ENCODE measurements around the gene PHACTR3. TPM values are rescaled to one million over a fixed set of nuclear protein-coding genes. Genes with fewer than 3 reads are reported as not detected.

The PHACTR3 gene
- total RNA-seq, 1 experiment from 2014 or later: 30.6 TPM

- no peak for ATAC-seq
- Histone ChIP-seq H3K9me2 (replicated peaks; ENCODE audit: low read length) (no peaks in the 10 kb centered on the region), H3K9me3 (ENCODE audit: low read length) (no peaks in the 10 kb centered on the region), H3K36me3 (ENCODE audit: low read depth, low read length) (no peaks in the 10 kb centered on the region), H3K27ac (ENCODE audit: low read length) (no peak overlapping the region), H3K79me2 (ENCODE audit: low read length) (no peaks in the 10 kb centered on the region), H3K4me2 (ENCODE audit: low read length) (no peak overlapping the region), H3K4me1 (ENCODE audit: insufficient read depth, low read length) (no peaks in the 10 kb centered on the region), H3K27me3 (ENCODE audit: low read length) (peaks cover 81% of the 10 kb centered on the region), H3F3A (ENCODE audit: low read length, unreplicated experiment) (no peaks in the 10 kb centered on the region), H3K9ac (ENCODE audit: low read length) (no peak overlapping the region), H3K4me3 (ENCODE audit: low read length) (no peak overlapping the region), H4K20me1 (ENCODE audit: low read length) (no peaks in the 10 kb centered on the region), H2AFZ (ENCODE audit: low read length) (no peak overlapping the region)
- ChIA-PET POLR2A (ENCODE audit: unreplicated experiment) (no interaction called here), CTCF (no interaction called here)
- BruUV-seq (replicated peaks): no TSS peak
- intact Hi-C loops (cut with micrococcal nuclease): no loop called here
- TF ChIP-seq CTCF (conservative IDR thresholded peaks at IDR 0.05; ENCODE audit: low read depth, low read length) (no peak), EZH2 (IDR thresholded peaks at IDR 0.05; ENCODE audit: low read length, unreplicated experiment) (no peak), EZH2phosphoT487 (IDR thresholded peaks at IDR 0.05; ENCODE audit: borderline replicate concordance, low read length) (no peak)
- no peak for DNase-seq
Observed at GRCh38 chr20:59731376-59731775, 127.0 kb downstream of the PHACTR3 start.

- no peaks in the 10 kb centered on the region for H3K36me3 ChIP-seq (ENCODE audit: low read depth, low read length)
- ChIA-PET CTCF (no interaction called here), POLR2A (ENCODE audit: unreplicated experiment) (no interaction called here)
- no peak overlapping the region for H3K9ac ChIP-seq (ENCODE audit: low read length)
- no peaks in the 10 kb centered on the region for H4K20me1 ChIP-seq (ENCODE audit: low read length)
- H3K9me3 ChIP-seq (ENCODE audit: low read length): no peaks in the 10 kb centered on the region
- TF ChIP-seq CTCF (conservative IDR thresholded peaks at IDR 0.05; ENCODE audit: low read depth, low read length) (no peak), EZH2phosphoT487 (IDR thresholded peaks at IDR 0.05; ENCODE audit: borderline replicate concordance, low read length) (no peak), EZH2 (IDR thresholded peaks at IDR 0.05; ENCODE audit: low read length, unreplicated experiment) (no peak)
- H3F3A ChIP-seq (ENCODE audit: low read length, unreplicated experiment): no peaks in the 10 kb centered on the region
- BruUV-seq (replicated peaks): no TSS peak
- DNase-seq (no peak), ATAC-seq (no peak)
- H3K27me3 ChIP-seq (ENCODE audit: low read length): peaks cover 81% of the 10 kb centered on the region
- intact Hi-C loops (cut with micrococcal nuclease): no loop called here
- no peaks in the 10 kb centered on the region for H3K9me2 ChIP-seq (replicated peaks; ENCODE audit: low read length)
- H3K79me2 ChIP-seq (ENCODE audit: low read length): no peaks in the 10 kb centered on the region
- H3K4me3 ChIP-seq (ENCODE audit: low read length): no peak overlapping the region
- no peak overlapping the region for H2AFZ ChIP-seq (ENCODE audit: low read length)
- no peak overlapping the region for H3K27ac ChIP-seq (ENCODE audit: low read length)
- H3K4me2 ChIP-seq (ENCODE audit: low read length): no peak overlapping the region
- H3K4me1 ChIP-seq (ENCODE audit: insufficient read depth, low read length): no peaks in the 10 kb centered on the region
Observed at GRCh38 chr20:59733351-59733750, 129.0 kb downstream of the PHACTR3 start.

- BruUV-seq (replicated peaks): no TSS peak
- no peak overlapping the region for H3K4me2 ChIP-seq (ENCODE audit: low read length)
- H3K4me3 ChIP-seq (ENCODE audit: low read length): no peak overlapping the region
- no peak for DNase-seq
- TF ChIP-seq EZH2 (IDR thresholded peaks at IDR 0.05; ENCODE audit: low read length, unreplicated experiment) (no peak), EZH2phosphoT487 (IDR thresholded peaks at IDR 0.05; ENCODE audit: borderline replicate concordance, low read length) (no peak), CTCF (conservative IDR thresholded peaks at IDR 0.05; ENCODE audit: low read depth, low read length) (no peak)
- no peaks in the 10 kb centered on the region for H3K36me3 ChIP-seq (ENCODE audit: low read depth, low read length)
- no peak overlapping the region for H3K27ac ChIP-seq (ENCODE audit: low read length)
- ChIA-PET CTCF (no interaction called here), POLR2A (ENCODE audit: unreplicated experiment) (no interaction called here)
- H3K27me3 ChIP-seq (ENCODE audit: low read length): peaks cover 86% of the 10 kb centered on the region
- no peaks in the 10 kb centered on the region for H3K4me1 ChIP-seq (ENCODE audit: insufficient read depth, low read length)
- no peak for ATAC-seq
- H3F3A ChIP-seq (ENCODE audit: low read length, unreplicated experiment): no peaks in the 10 kb centered on the region
- H2AFZ ChIP-seq (ENCODE audit: low read length): no peak overlapping the region
- no peak overlapping the region for H3K9ac ChIP-seq (ENCODE audit: low read length)
- H3K9me2 ChIP-seq (replicated peaks; ENCODE audit: low read length): no peaks in the 10 kb centered on the region
- intact Hi-C loops (cut with micrococcal nuclease): no loop called here
- H4K20me1 ChIP-seq (ENCODE audit: low read length): no peaks in the 10 kb centered on the region
- no peaks in the 10 kb centered on the region for H3K79me2 ChIP-seq (ENCODE audit: low read length)
- no peaks in the 10 kb centered on the region for H3K9me3 ChIP-seq (ENCODE audit: low read length)
Observed at GRCh38 chr20:59735486-59735885, 131.1 kb downstream of the PHACTR3 start.
